DOHH2 (cell line): ENCODE measurements around the gene FAM107B.

Source experiments
- CTCF ChIP-seq: fragments of 200-600 bp; sonication (generic); IDR thresholded peaks from one replicate; pipeline ENCODE4 v1.5.1; 2014; ENCODE audit warnings: antibody characterized with exemption, mild to moderate bottlenecking, low read depth, low read length; ENCODE audit not compliant: poor library complexity, severe bottlenecking
- EZH2phosphoT487 ChIP-seq: fragments of 200-600 bp; sonication (generic); IDR thresholded peaks from 2 replicates; pipeline ENCODE4 v1.6.1; 2017; ENCODE audit warnings: borderline replicate concordance, mild to moderate bottlenecking, antibody characterized with exemption, low read length, moderate library complexity, mixed read lengths

DNA sequence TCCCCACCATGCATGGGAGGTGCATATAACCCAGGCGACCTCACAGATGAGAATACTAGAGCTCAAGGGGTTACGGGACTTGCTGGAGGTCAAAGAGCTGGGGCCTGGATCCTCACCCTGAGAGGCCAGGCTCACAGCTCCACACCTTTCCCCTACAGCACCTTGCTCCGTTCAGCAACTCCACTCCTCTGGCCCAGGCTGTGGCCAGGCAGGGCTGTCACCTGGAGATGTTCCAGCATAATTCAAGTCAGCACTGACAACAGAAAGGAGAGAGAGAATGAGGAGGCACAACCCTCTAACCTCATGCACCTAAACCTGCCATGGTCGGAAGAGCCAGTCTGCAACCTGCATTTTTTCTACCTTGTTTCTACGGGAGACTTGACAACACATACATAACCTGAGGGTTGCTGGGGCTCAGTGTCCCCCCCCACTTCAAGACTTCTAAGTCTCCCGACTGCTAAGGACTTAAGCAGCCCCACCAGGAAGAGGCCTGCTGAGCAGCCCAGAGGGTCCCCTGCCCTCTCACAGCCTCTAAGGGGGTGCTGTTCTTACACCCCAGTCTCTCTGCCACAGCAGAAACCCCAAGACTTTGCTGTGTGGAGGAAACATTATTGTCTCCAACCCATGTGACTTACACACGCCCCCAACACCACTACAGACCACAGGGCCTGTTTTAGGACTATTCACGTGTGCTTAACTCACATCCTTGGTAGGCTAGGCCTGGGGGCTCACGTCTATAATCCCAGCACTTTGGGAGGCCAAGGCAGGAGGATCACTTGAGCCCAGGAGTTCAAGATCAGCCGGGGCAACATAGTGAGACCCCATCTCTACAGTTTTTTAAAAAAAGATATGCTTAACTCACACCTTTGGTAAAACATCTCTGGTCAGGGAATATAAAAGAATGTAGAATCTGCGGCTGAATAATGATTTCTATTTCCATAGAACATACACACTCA, 175.6 kb downstream of the FAM107B start:
- TF ChIP-seq CTCF: no peak
- no peak for TF ChIP-seq EZH2phosphoT487
